GM23248 (cell line): ENCODE results near the gene CRACR2A.

Source experiments
- EZH2 ChIP-seq: fragments of 200-600 bp; sonication (generic); IDR thresholded peaks from 2 replicates; pipeline ENCODE4 v1.6.1; 2018; ENCODE audit warnings: antibody characterized with exemption, mild to moderate bottlenecking; ENCODE audit not compliant: insufficient read depth, poor library complexity, severe bottlenecking
- EZH2phosphoT487 ChIP-seq: fragments of 200-600 bp; sonication (generic); IDR thresholded peaks from 2 replicates; pipeline ENCODE4 v1.6.1; 2018; ENCODE audit warnings: antibody characterized with exemption, moderate library complexity, mild to moderate bottlenecking, low read depth; ENCODE audit not compliant: insufficient read depth

- TF ChIP-seq EZH2phosphoT487 (no peak), EZH2 (no peak)
Measured at GRCh38 chr12:3775385-3776035, 22.6 kb upstream of the CRACR2A start.
